Right atrium auricular region (tissue), 2 donors: ENCODE measurements around the gene NEGR1. TPM values are rescaled to one million over a fixed set of nuclear protein-coding genes. Genes with fewer than 3 reads are reported as not detected.

Source experiments
- DNase-seq: peaks from one replicate; pipeline ENCODE4 v3.0.0-alpha.2; 2019; ENCODE audit warnings: low spot score
- H3K27ac ChIP-seq, 2 donors: fragments of 200-600 bp; sonication (generic); 1 replicate in 1 of 2; 2 replicates in 1 of 2; pipeline ENCODE4 v1.5.1; 2016 to 2019
- H3K27me3 ChIP-seq, 2 donors: fragments of 200-600 bp; sonication (generic); one replicate each; pipeline versions ENCODE4 v1.5.1 to v1.6.0; 2017 to 2019
- H3K36me3 ChIP-seq: fragments of 200-600 bp; sonication (generic); one replicate; pipeline ENCODE4 v1.5.1; 2016
- H3K4me1 ChIP-seq, 2 donors: fragments of 200-600 bp; sonication (generic); one replicate each; pipeline versions ENCODE4 v1.5.1 to v1.6.0; 2017 to 2019
- H3K4me3 ChIP-seq, 2 donors: fragments of 200-600 bp; sonication (generic); 1 replicate in 1 of 2; 2 replicates in 1 of 2; pipeline ENCODE4 v1.5.1; 2017 to 2019; ENCODE audit warnings: mild to moderate bottlenecking in 1 of 2, moderate library complexity in 1 of 2
- H3K9me3 ChIP-seq, 2 donors: fragments of 200-600 bp; sonication (generic); one replicate each; pipeline ENCODE4 v1.5.1; 2019
- CTCF ChIP-seq, 2 donors: fragments of 200-600 bp; sonication (generic); IDR thresholded peaks; one replicate each; pipeline ENCODE4 v1.5.1; 2019; ENCODE audit warnings: antibody characterized with exemption in 2 of 2
- total RNA-seq, 2 donors: library from RNA; depleted of rRNA; stranded (reverse); fragments of >200 nt; gene quantifications; one replicate each; pipeline ENCODE4 v1.1.0, GENCODE V29; 2016

Gene NEGR1
- total RNA-seq, 2 donors from 2014 or later = 9.3 to 9.9 TPM

GRCh38 chr1:71655604-71656003, 626.7 kb downstream of the NEGR1 start:
- DNase-seq = no peak
- H3K4me1 ChIP-seq = no peaks in the 10 kb centered on the region
- no peaks in the 10 kb centered on the region for H3K27me3 ChIP-seq
- H3K9me3 ChIP-seq = no peaks in the 10 kb centered on the region
- no peaks in the 10 kb centered on the region for H3K36me3 ChIP-seq
- no peak overlapping the region for H3K4me3 ChIP-seq
- no peak for TF ChIP-seq CTCF (IDR thresholded peaks at IDR 0.05)
- H3K27ac ChIP-seq = no peak overlapping the region

- Histone ChIP-seq H3K4me1 (no peaks in the 10 kb centered on the region), H3K27ac (no peak overlapping the region), H3K4me3 (no peak overlapping the region), H3K36me3 (no peaks in the 10 kb centered on the region), H3K9me3 (no peaks in the 10 kb centered on the region), H3K27me3 (no peaks in the 10 kb centered on the region)
- no peak for TF ChIP-seq CTCF (IDR thresholded peaks at IDR 0.05)
- DNase-seq = no peak
Observed at GRCh38 chr1:71653952-71654351, 628.4 kb downstream of the NEGR1 start.

GRCh38 chr1:71651214-71651613, 631.1 kb downstream of the NEGR1 start:
- no peak for DNase-seq
- H3K36me3 ChIP-seq = no peaks in the 10 kb centered on the region
- no peak for TF ChIP-seq CTCF (IDR thresholded peaks at IDR 0.05)

GRCh38 chr1:71650119-71650518, 632.2 kb downstream of the NEGR1 start:
- Histone ChIP-seq H3K4me1 (no peaks in the 10 kb centered on the region), H3K4me3 (no peak overlapping the region), H3K36me3 (no peaks in the 10 kb centered on the region), H3K9me3 (no peaks in the 10 kb centered on the region), H3K27ac (no peak overlapping the region), H3K27me3 (no peaks in the 10 kb centered on the region)
- TF ChIP-seq CTCF (IDR thresholded peaks at IDR 0.05) = no peak
- no peak for DNase-seq

More at GRCh38 chr1:71651214-71651613, 631.1 kb downstream of the NEGR1 start:
- Histone ChIP-seq H3K4me3 (no peak overlapping the region), H3K27ac (no peak overlapping the region), H3K9me3 (no peaks in the 10 kb centered on the region), H3K27me3 (no peaks in the 10 kb centered on the region), H3K4me1 (no peaks in the 10 kb centered on the region)

GRCh38 chr1:71649608-71650007, 632.7 kb downstream of the NEGR1 start:
- no peak overlapping the region for H3K27ac ChIP-seq
- DNase-seq = no peak
- TF ChIP-seq CTCF (IDR thresholded peaks at IDR 0.05) = no peak

GRCh38 chr1:71647513-71648300, 634.6 kb downstream of the NEGR1 start:
- TF ChIP-seq CTCF (IDR thresholded peaks at IDR 0.05) = no peak
- H3K36me3 ChIP-seq = no peaks in the 10 kb centered on the region
- no peak overlapping the region for H3K27ac ChIP-seq
- DNase-seq = no peak
- H3K4me1 ChIP-seq = no peaks in the 10 kb centered on the region
- H3K27me3 ChIP-seq = no peaks in the 10 kb centered on the region
- H3K4me3 ChIP-seq = no peak overlapping the region
- H3K9me3 ChIP-seq = no peaks in the 10 kb centered on the region

More at GRCh38 chr1:71649608-71650007, 632.7 kb downstream of the NEGR1 start:
- no peaks in the 10 kb centered on the region for H3K9me3 ChIP-seq
- no peak overlapping the region for H3K4me3 ChIP-seq
- no peaks in the 10 kb centered on the region for H3K4me1 ChIP-seq
- H3K36me3 ChIP-seq = no peaks in the 10 kb centered on the region
- H3K27me3 ChIP-seq = no peaks in the 10 kb centered on the region
